ENCODE results near the gene LDLRAD4.

The LDLRAD4 gene

GRCh38 chr18:13521418-13521817 is 302.9 kb downstream of the LDLRAD4 start:
- H3K27ac ChIP-seq (ENCODE audit: low read depth, low read length): no peak overlapping the region
- no peaks in the 10 kb centered on the region for H3K4me1 ChIP-seq (ENCODE audit: control insufficient read depth in 1 of 2, insufficient read depth in 2 of 2, low read length in 2 of 2)
- no peak overlapping the region for H3K9ac ChIP-seq (ENCODE audit: low read depth in 1 of 2, low read length in 2 of 2)
- H3K27me3 ChIP-seq (ENCODE audit: control insufficient read depth in 1 of 2, insufficient read depth in 2 of 2, low read length in 2 of 2): no peaks in the 10 kb centered on the region
- H3K9me3 ChIP-seq (ENCODE audit: control insufficient read depth in 1 of 2, low read length in 2 of 2): peaks cover 0 to 2% of the 10 kb centered on the region in 2 donors
- no peak overlapping the region for H3K4me3 ChIP-seq (ENCODE audit: low read depth in 1 of 2, low read length in 2 of 2)
- peaks cover 3 to 13% of the 10 kb centered on the region in 2 donors for H3K36me3 ChIP-seq (ENCODE audit: control insufficient read depth in 1 of 2, insufficient read depth in 2 of 2, low read length in 2 of 2)

GRCh38 chr18:13522256-13522655 is 303.7 kb downstream of the LDLRAD4 start:
- Histone ChIP-seq H3K4me1 (ENCODE audit: control insufficient read depth in 1 of 2, insufficient read depth in 2 of 2, low read length in 2 of 2) (no peaks in the 10 kb centered on the region), H3K36me3 (ENCODE audit: control insufficient read depth in 1 of 2, insufficient read depth in 2 of 2, low read length in 2 of 2) (peaks cover 3 to 13% of the 10 kb centered on the region in 2 donors), H3K27me3 (ENCODE audit: control insufficient read depth in 1 of 2, insufficient read depth in 2 of 2, low read length in 2 of 2) (no peaks in the 10 kb centered on the region), H3K9ac (ENCODE audit: low read depth in 1 of 2, low read length in 2 of 2) (no peak overlapping the region), H3K9me3 (ENCODE audit: control insufficient read depth in 1 of 2, low read length in 2 of 2) (peaks cover 0 to 2% of the 10 kb centered on the region in 2 donors), H3K4me3 (ENCODE audit: low read depth in 1 of 2, low read length in 2 of 2) (no peak overlapping the region), H3K27ac (ENCODE audit: low read depth, low read length) (no peak overlapping the region)

GRCh38 chr18:13522861-13523660 is 304.5 kb downstream of the LDLRAD4 start:
- Histone ChIP-seq H3K4me3 (ENCODE audit: low read depth in 1 of 2, low read length in 2 of 2) (no peak overlapping the region), H3K36me3 (ENCODE audit: control insufficient read depth in 1 of 2, insufficient read depth in 2 of 2, low read length in 2 of 2) (peaks cover 3 to 11% of the 10 kb centered on the region in 2 donors), H3K27ac (ENCODE audit: low read depth, low read length) (no peak overlapping the region), H3K4me1 (ENCODE audit: control insufficient read depth in 1 of 2, insufficient read depth in 2 of 2, low read length in 2 of 2) (no peaks in the 10 kb centered on the region), H3K9ac (ENCODE audit: low read depth in 1 of 2, low read length in 2 of 2) (no peak overlapping the region), H3K27me3 (ENCODE audit: control insufficient read depth in 1 of 2, insufficient read depth in 2 of 2, low read length in 2 of 2) (no peaks in the 10 kb centered on the region), H3K9me3 (ENCODE audit: control insufficient read depth in 1 of 2, low read length in 2 of 2) (peaks cover 0 to 1% of the 10 kb centered on the region in 2 donors)

- H3K9ac ChIP-seq (ENCODE audit: low read depth in 1 of 2, low read length in 2 of 2): no peak overlapping the region
- H3K27me3 ChIP-seq (ENCODE audit: control insufficient read depth in 1 of 2, insufficient read depth in 2 of 2, low read length in 2 of 2): no peaks in the 10 kb centered on the region
- no peak overlapping the region for H3K27ac ChIP-seq (ENCODE audit: low read depth, low read length)
- no peaks in the 10 kb centered on the region for H3K4me1 ChIP-seq (ENCODE audit: control insufficient read depth in 1 of 2, insufficient read depth in 2 of 2, low read length in 2 of 2)
- H3K36me3 ChIP-seq (ENCODE audit: control insufficient read depth in 1 of 2, insufficient read depth in 2 of 2, low read length in 2 of 2): peaks cover 3 to 11% of the 10 kb centered on the region in 2 donors
- no peak overlapping the region for H3K4me3 ChIP-seq (ENCODE audit: low read depth in 1 of 2, low read length in 2 of 2)
- H3K9me3 ChIP-seq (ENCODE audit: control insufficient read depth in 1 of 2, low read length in 2 of 2): no peaks in the 10 kb centered on the region
These were observed 305.5 kb downstream of the LDLRAD4 start for GRCh38 chr18:13524054-13524453.

GRCh38 chr18:13524811-13525210 is 306.3 kb downstream of the LDLRAD4 start:
- Histone ChIP-seq H3K36me3 (ENCODE audit: control insufficient read depth in 1 of 2, insufficient read depth in 2 of 2, low read length in 2 of 2) (peaks cover 3 to 11% of the 10 kb centered on the region in 2 donors), H3K9ac (ENCODE audit: low read depth in 1 of 2, low read length in 2 of 2) (no peak overlapping the region), H3K27me3 (ENCODE audit: control insufficient read depth in 1 of 2, insufficient read depth in 2 of 2, low read length in 2 of 2) (no peaks in the 10 kb centered on the region), H3K4me3 (ENCODE audit: low read depth in 1 of 2, low read length in 2 of 2) (no peak overlapping the region), H3K4me1 (ENCODE audit: control insufficient read depth in 1 of 2, insufficient read depth in 2 of 2, low read length in 2 of 2) (no peaks in the 10 kb centered on the region), H3K9me3 (ENCODE audit: control insufficient read depth in 1 of 2, low read length in 2 of 2) (no peaks in the 10 kb centered on the region), H3K27ac (ENCODE audit: low read depth, low read length) (no peak overlapping the region)

GRCh38 chr18:13525381-13526029 is 306.9 kb downstream of the LDLRAD4 start:
- no peaks in the 10 kb centered on the region for H3K9me3 ChIP-seq (ENCODE audit: control insufficient read depth in 1 of 2, low read length in 2 of 2)
- H3K9ac ChIP-seq (ENCODE audit: low read depth in 1 of 2, low read length in 2 of 2): no peak overlapping the region
- H3K4me1 ChIP-seq (ENCODE audit: control insufficient read depth in 1 of 2, insufficient read depth in 2 of 2, low read length in 2 of 2): no peaks in the 10 kb centered on the region
- no peak overlapping the region for H3K27ac ChIP-seq (ENCODE audit: low read depth, low read length)
- H3K4me3 ChIP-seq (ENCODE audit: low read depth in 1 of 2, low read length in 2 of 2): no peak overlapping the region
- no peaks in the 10 kb centered on the region for H3K27me3 ChIP-seq (ENCODE audit: control insufficient read depth in 1 of 2, insufficient read depth in 2 of 2, low read length in 2 of 2)
- H3K36me3 ChIP-seq (ENCODE audit: control insufficient read depth in 1 of 2, insufficient read depth in 2 of 2, low read length in 2 of 2): peaks cover 3 to 11% of the 10 kb centered on the region in 2 donors

DNA sequence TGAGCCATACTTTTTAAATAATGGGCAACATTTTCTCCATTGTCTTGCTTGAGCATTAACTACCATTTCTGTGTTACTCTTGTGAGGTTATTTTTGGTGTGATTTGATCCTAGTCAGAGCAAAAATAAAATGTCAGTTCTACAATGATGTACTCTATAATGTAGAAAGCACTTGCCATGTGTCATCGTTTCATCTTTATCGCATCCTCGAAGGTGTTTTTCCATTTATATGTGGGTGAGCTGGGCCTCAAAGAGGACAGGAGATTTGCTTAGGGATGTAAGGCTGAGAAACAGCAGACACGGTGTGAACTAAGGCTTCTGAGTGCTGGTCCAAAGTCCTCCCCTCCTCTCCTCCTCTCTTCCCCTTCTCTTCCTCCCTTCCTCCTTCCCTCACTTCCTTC is 308.0 kb downstream of the LDLRAD4 start:
- H3K9me3 ChIP-seq (ENCODE audit: control insufficient read depth in 1 of 2, low read length in 2 of 2): no peaks in the 10 kb centered on the region
- H3K36me3 ChIP-seq (ENCODE audit: control insufficient read depth in 1 of 2, insufficient read depth in 2 of 2, low read length in 2 of 2): peaks cover 3 to 11% of the 10 kb centered on the region in 2 donors
- H3K4me1 ChIP-seq (ENCODE audit: control insufficient read depth in 1 of 2, insufficient read depth in 2 of 2, low read length in 2 of 2): no peaks in the 10 kb centered on the region
- no peaks in the 10 kb centered on the region for H3K27me3 ChIP-seq (ENCODE audit: control insufficient read depth in 1 of 2, insufficient read depth in 2 of 2, low read length in 2 of 2)
- no peak overlapping the region for H3K27ac ChIP-seq (ENCODE audit: low read depth, low read length)
- no peak overlapping the region for H3K4me3 ChIP-seq (ENCODE audit: low read depth in 1 of 2, low read length in 2 of 2)
- no peak overlapping the region for H3K9ac ChIP-seq (ENCODE audit: low read depth in 1 of 2, low read length in 2 of 2)

DNA sequence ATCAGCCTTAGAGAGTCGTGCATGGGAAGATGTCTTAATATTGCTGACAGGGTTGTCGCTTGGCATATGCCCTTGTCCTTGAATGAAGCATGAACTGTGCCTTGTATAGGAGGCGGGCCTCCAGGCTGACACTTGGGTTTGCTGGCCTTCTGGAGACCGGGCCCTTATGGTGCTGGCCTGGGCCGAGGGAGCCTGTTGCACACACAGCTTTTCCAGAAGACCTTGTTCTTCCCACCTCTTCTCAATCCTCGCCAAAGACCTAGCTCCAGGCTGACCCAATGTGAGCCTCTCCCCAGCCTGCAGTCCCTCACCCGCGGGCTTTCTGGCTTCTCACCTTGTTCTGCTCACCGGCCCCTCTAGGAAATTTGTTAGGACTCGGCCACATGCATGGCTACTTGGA is 308.7 kb downstream of the LDLRAD4 start:
- Histone ChIP-seq H3K36me3 (ENCODE audit: control insufficient read depth in 1 of 2, insufficient read depth in 2 of 2, low read length in 2 of 2) (peaks cover 3 to 11% of the 10 kb centered on the region in 2 donors), H3K27ac (ENCODE audit: low read depth, low read length) (no peak overlapping the region), H3K27me3 (ENCODE audit: control insufficient read depth in 1 of 2, insufficient read depth in 2 of 2, low read length in 2 of 2) (no peaks in the 10 kb centered on the region)

DNA sequence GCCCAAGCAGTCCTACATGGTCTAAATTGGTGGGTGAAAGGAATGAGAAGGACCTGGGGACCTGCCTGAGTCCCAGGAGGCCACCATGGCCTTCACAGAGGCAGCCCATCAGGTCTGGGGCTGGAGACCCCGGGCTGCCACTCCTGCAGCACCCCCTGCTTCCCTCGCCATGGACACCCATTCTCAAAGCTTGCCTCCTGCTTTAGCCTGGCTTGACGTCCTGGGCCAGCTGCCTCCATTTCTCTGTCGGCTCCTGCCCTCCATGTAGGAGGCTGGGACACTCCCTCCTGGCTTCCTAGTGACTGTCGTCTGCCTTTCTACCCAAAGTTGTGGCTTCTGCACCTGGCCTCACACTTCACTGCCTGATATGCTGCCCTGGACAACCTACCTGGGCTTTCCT is 309.2 kb downstream of the LDLRAD4 start:
- no peaks in the 10 kb centered on the region for H3K4me1 ChIP-seq (ENCODE audit: control insufficient read depth in 1 of 2, insufficient read depth in 2 of 2, low read length in 2 of 2)
- H3K27me3 ChIP-seq (ENCODE audit: control insufficient read depth in 1 of 2, insufficient read depth in 2 of 2, low read length in 2 of 2): no peaks in the 10 kb centered on the region
- H3K9me3 ChIP-seq (ENCODE audit: control insufficient read depth in 1 of 2, low read length in 2 of 2): no peaks in the 10 kb centered on the region
- H3K9ac ChIP-seq (ENCODE audit: low read depth in 1 of 2, low read length in 2 of 2): no peak overlapping the region
- H3K36me3 ChIP-seq (ENCODE audit: control insufficient read depth in 1 of 2, insufficient read depth in 2 of 2, low read length in 2 of 2): peaks cover 6 to 11% of the 10 kb centered on the region in 2 donors
- no peak overlapping the region for H3K4me3 ChIP-seq (ENCODE audit: low read depth in 1 of 2, low read length in 2 of 2)
- no peak overlapping the region for H3K27ac ChIP-seq (ENCODE audit: low read depth, low read length)

More for the DNA sequence above, 308.7 kb downstream of the LDLRAD4 start:
- H3K9me3 ChIP-seq (ENCODE audit: control insufficient read depth in 1 of 2, low read length in 2 of 2): no peaks in the 10 kb centered on the region
- H3K4me3 ChIP-seq (ENCODE audit: low read depth in 1 of 2, low read length in 2 of 2): no peak overlapping the region
- H3K4me1 ChIP-seq (ENCODE audit: control insufficient read depth in 1 of 2, insufficient read depth in 2 of 2, low read length in 2 of 2): no peaks in the 10 kb centered on the region
- H3K9ac ChIP-seq (ENCODE audit: low read depth in 1 of 2, low read length in 2 of 2): no peak overlapping the region

DNA sequence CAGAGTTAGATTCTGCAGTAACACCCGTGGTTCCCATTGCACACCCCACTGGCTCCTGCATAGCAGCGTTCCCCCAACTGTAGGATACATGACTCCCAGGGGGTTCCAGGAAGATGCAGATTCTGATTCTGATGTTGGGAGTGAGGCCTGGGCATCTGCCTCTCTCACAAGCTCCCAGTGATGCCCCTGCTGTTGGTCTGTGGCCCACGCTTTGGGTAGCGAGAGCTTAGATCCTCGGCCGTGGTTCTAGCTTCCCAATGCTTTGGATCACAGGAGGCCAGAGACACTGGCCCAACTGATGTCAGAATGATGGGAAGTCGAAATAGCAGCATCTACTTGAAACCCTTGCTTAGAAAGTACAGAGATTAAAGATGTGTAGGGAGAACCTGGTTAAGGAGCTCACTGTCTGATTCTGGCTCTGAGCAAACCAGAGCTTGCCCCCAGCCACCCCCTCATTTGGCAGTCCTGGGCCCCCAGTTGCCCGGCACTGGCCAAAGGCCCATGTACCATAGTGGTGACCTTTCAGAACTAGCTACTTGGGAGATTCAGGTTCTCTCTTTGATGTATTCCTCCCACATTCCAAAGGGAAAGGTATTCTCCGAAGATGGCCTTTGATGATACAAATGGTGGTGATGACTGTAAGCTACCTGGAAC is 310.3 kb downstream of the LDLRAD4 start:
- no peaks in the 10 kb centered on the region for H3K9me3 ChIP-seq (ENCODE audit: control insufficient read depth in 1 of 2, low read length in 2 of 2)
- H3K4me1 ChIP-seq (ENCODE audit: control insufficient read depth in 1 of 2, insufficient read depth in 2 of 2, low read length in 2 of 2): no peaks in the 10 kb centered on the region
- H3K27me3 ChIP-seq (ENCODE audit: control insufficient read depth in 1 of 2, insufficient read depth in 2 of 2, low read length in 2 of 2): no peaks in the 10 kb centered on the region
- no peak overlapping the region for H3K4me3 ChIP-seq (ENCODE audit: low read depth in 1 of 2, low read length in 2 of 2)
- no peak overlapping the region for H3K27ac ChIP-seq (ENCODE audit: low read depth, low read length)
- H3K36me3 ChIP-seq (ENCODE audit: control insufficient read depth in 1 of 2, insufficient read depth in 2 of 2, low read length in 2 of 2): peaks cover 3 to 6% of the 10 kb centered on the region in 2 donors
- H3K9ac ChIP-seq (ENCODE audit: low read depth in 1 of 2, low read length in 2 of 2): no peak overlapping the region

All from duodenal mucosa (tissue), 2 donors.